Mesendoderm (in vitro differentiated cells): ENCODE data around the gene ZDHHC11B.
"Not testable (repeated sequence)": the region's sequence is repeated elsewhere in the genome, so short reads cannot be mapped to it uniquely, and the experiment has no call there.

Experiments used
- DNase-seq: peaks from one replicate; pipeline ENCODE4 v3.0.0; 2013
- H2AK5ac ChIP-seq: 2 replicates; pipeline ENCODE4 v1.6.1; 2013; ENCODE audit warnings: low read length, inconsistent platforms
- H2BK120ac ChIP-seq: 2 replicates; pipeline ENCODE4 v1.6.1; 2013; ENCODE audit warnings: low read depth, mild to moderate bottlenecking, low read length, moderate library complexity, mixed read lengths
- H2BK15ac ChIP-seq: replicated peaks from 2 replicates; pipeline ENCODE4 v1.6.1; 2013; ENCODE audit warnings: low read depth, mild to moderate bottlenecking, moderate library complexity
- H2BK5ac ChIP-seq: 2 replicates; pipeline ENCODE4 v1.6.1; 2013; ENCODE audit warnings: low read length, inconsistent platforms
- H3K18ac ChIP-seq: 2 replicates; pipeline ENCODE4 v1.6.1; 2013; ENCODE audit warnings: mild to moderate bottlenecking, low read length, mixed read lengths
- H3K23ac ChIP-seq: one replicate; pipeline ENCODE4 v1.6.1; 2013; ENCODE audit warnings: low read length
- H3K27ac ChIP-seq: 2 replicates; pipeline ENCODE4 v1.5.1; 2013; ENCODE audit warnings: low read depth, mild to moderate bottlenecking, inconsistent platforms, low read length, moderate library complexity
- H3K27me3 ChIP-seq: 2 replicates; pipeline ENCODE4 v1.6.1; 2013; ENCODE audit warnings: low read length, control low read depth, mild to moderate bottlenecking, inconsistent platforms; ENCODE audit not compliant: insufficient read depth, poor library complexity
- H3K36me3 ChIP-seq: 2 replicates; pipeline ENCODE4 v1.6.1; 2013; ENCODE audit warnings: low read length, inconsistent platforms; ENCODE audit not compliant: control insufficient read depth, insufficient read depth
- H3K4ac ChIP-seq: one replicate; pipeline ENCODE4 v1.6.1; 2013; ENCODE audit warnings: low read depth, mild to moderate bottlenecking, low read length, moderate library complexity
- H3K4me1 ChIP-seq: 2 replicates; pipeline ENCODE4 v1.6.1; 2013; ENCODE audit warnings: low read depth, low read length, inconsistent platforms; ENCODE audit not compliant: control insufficient read depth
- H3K4me2 ChIP-seq: 2 replicates; pipeline ENCODE4 v1.6.1; 2013; ENCODE audit warnings: low read length
- H3K4me3 ChIP-seq: 2 replicates; pipeline ENCODE4 v1.5.1; 2013; ENCODE audit warnings: mild to moderate bottlenecking, low read length
- H3K56ac ChIP-seq: one replicate; pipeline ENCODE4 v1.6.1; 2013; ENCODE audit warnings: low read length
- H3K79me1 ChIP-seq: 2 replicates; pipeline ENCODE4 v1.6.1; 2013; ENCODE audit warnings: low read length, inconsistent platforms
- H3K79me2 ChIP-seq: 2 replicates; pipeline ENCODE4 v1.6.1; 2013; ENCODE audit warnings: mild to moderate bottlenecking, low read length; ENCODE audit not compliant: control insufficient read depth, insufficient read depth
- H3K9ac ChIP-seq: 2 replicates; pipeline ENCODE4 v1.6.1; 2013; ENCODE audit warnings: low read length, inconsistent platforms
- H4K5ac ChIP-seq: one replicate; pipeline ENCODE4 v1.6.1; 2013; ENCODE audit warnings: low read length
- H4K8ac ChIP-seq: one replicate; pipeline ENCODE4 v1.6.1; 2013; ENCODE audit warnings: low read depth, mild to moderate bottlenecking, control low read depth, low read length, moderate library complexity
- WGBS: extraction: QIAGEN DNeasy Blood & Tissue Kit; methylation state at CpG from one replicate; pipeline ENCODE4 v1.1.7; 2013; ENCODE audit warnings: low lambda C conversion rate, missing lambda C conversion rate; ENCODE audit not compliant: insufficient coverage; ENCODE audit errors: extremely low coverage; 5-methylcytosine and 5-hydroxymethylcytosine counted together

The ZDHHC11B gene

GRCh38 chr5:691049-691448 lies 93.5 kb downstream of the ZDHHC11B start:
- not testable (repeated sequence) for H2BK5ac ChIP-seq, H3K79me1 ChIP-seq, H3K4me3 ChIP-seq, H3K56ac ChIP-seq, H3K18ac ChIP-seq, H4K5ac ChIP-seq, H2AK5ac ChIP-seq, H3K27me3 ChIP-seq, H3K4ac ChIP-seq, H3K79me2 ChIP-seq, H3K9ac ChIP-seq, H2BK15ac ChIP-seq, DNase-seq, H3K4me1 ChIP-seq, H3K4me2 ChIP-seq, H3K27ac ChIP-seq, H2BK120ac ChIP-seq, H4K8ac ChIP-seq, H3K36me3 ChIP-seq, H3K23ac ChIP-seq
- no CpG with 5 or more reads among the region's 23 CpGs for WGBS

- not testable (repeated sequence) for H3K36me3 ChIP-seq, H3K79me1 ChIP-seq, H4K8ac ChIP-seq, H3K4me2 ChIP-seq, H2AK5ac ChIP-seq, H3K9ac ChIP-seq, H3K27ac ChIP-seq, H3K23ac ChIP-seq, H3K27me3 ChIP-seq, DNase-seq, H3K18ac ChIP-seq, H4K5ac ChIP-seq, H3K4me1 ChIP-seq, H3K4ac ChIP-seq, H3K79me2 ChIP-seq, H3K56ac ChIP-seq, H2BK15ac ChIP-seq, H3K4me3 ChIP-seq, H2BK5ac ChIP-seq, H2BK120ac ChIP-seq
- no CpG with 5 or more reads among the region's 12 CpGs for WGBS
These were observed 94.2 kb downstream of the ZDHHC11B start for GRCh38 chr5:690293-690692.

- H3K56ac ChIP-seq, H3K27me3 ChIP-seq, H2BK120ac ChIP-seq, H2AK5ac ChIP-seq, H3K23ac ChIP-seq, DNase-seq, H3K27ac ChIP-seq, H4K5ac ChIP-seq, H3K4ac ChIP-seq, H4K8ac ChIP-seq, H3K36me3 ChIP-seq, H3K18ac ChIP-seq, H3K4me2 ChIP-seq, H3K79me1 ChIP-seq, H3K9ac ChIP-seq, H3K4me3 ChIP-seq, H2BK5ac ChIP-seq, H2BK15ac ChIP-seq, H3K4me1 ChIP-seq, H3K79me2 ChIP-seq: not testable (repeated sequence)
- no CpG with 5 or more reads among the region's 30 CpGs for WGBS
These were observed 96.0 kb downstream of the ZDHHC11B start for GRCh38 chr5:688348-689010.

GRCh38 chr5:686936-687335 lies 97.6 kb downstream of the ZDHHC11B start:
- not testable (repeated sequence) for H2BK120ac ChIP-seq, H3K79me2 ChIP-seq, H3K4me3 ChIP-seq, H4K8ac ChIP-seq, H2AK5ac ChIP-seq, H3K23ac ChIP-seq, H3K27me3 ChIP-seq, H3K79me1 ChIP-seq, H3K9ac ChIP-seq, H3K27ac ChIP-seq, H2BK5ac ChIP-seq, H3K4me1 ChIP-seq, H3K4ac ChIP-seq, H3K36me3 ChIP-seq, H3K4me2 ChIP-seq, H4K5ac ChIP-seq, H2BK15ac ChIP-seq, H3K56ac ChIP-seq, DNase-seq, H3K18ac ChIP-seq
- WGBS: no CpG with 5 or more reads among the region's 12 CpGs

GRCh38 chr5:686172-686523 lies 98.4 kb downstream of the ZDHHC11B start:
- H3K36me3 ChIP-seq, H3K9ac ChIP-seq, H3K18ac ChIP-seq, H3K56ac ChIP-seq, H3K4me3 ChIP-seq, H2AK5ac ChIP-seq, H3K79me2 ChIP-seq, H3K4ac ChIP-seq, H3K27me3 ChIP-seq, H3K4me2 ChIP-seq, H4K5ac ChIP-seq, H3K79me1 ChIP-seq, H4K8ac ChIP-seq, H3K23ac ChIP-seq, H2BK120ac ChIP-seq, H2BK15ac ChIP-seq, DNase-seq, H2BK5ac ChIP-seq, H3K4me1 ChIP-seq, H3K27ac ChIP-seq: not testable (repeated sequence)
- no CpG with 5 or more reads among the region's 12 CpGs for WGBS
